ENCODE data around the gene ABCA4.
"Not testable (repeated sequence)": the region's sequence is repeated elsewhere in the genome, so short reads cannot be mapped to it uniquely, and the experiment has no call there.

The ABCA4 gene

DNA sequence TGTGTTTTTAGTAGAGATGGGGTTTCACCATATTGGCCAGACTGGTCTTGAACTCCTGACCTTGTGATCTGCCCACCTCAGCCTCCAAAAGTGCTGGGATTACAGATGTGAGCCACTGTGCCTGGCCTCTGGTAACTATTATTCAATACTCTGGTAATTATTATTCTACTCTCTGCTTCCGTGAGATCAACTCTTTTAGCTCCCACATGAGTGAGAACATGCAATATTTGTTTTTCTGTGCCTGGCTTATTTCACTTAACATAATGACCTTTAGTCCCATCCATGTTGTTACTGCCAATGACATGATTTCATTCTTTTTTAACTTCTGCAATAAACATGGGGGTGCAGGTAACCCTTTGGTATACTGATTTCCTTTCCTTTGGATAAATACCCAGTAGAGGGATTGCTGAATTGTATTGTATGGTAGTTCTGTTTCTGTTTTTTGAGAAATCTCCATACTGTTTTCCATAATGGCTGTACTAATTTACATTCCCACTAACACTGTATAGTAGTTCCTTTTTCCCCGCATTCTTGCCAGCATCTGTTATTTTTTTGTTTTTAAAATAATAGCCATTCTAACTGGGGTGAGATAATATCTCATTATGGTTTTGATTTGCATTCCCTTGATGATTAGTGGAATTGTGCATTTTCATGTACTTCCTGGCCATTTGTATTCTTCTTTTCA is 173.8 kb downstream of the ABCA4 start:
- DNase-seq (ENCODE audit: low read depth, low spot score), result not testable (repeated sequence)
